NCI-H2029 (cell line): ENCODE measurements around the gene MRPL46.
"Not testable (repeated sequence)": the region's sequence is repeated elsewhere in the genome, so short reads cannot be mapped to it uniquely, and the experiment has no call there.

ENCODE experiments used
- DNase-seq: peaks from one replicate; lab custom pipeline; 2025; lab: John Stamatoyannopoulos, UW

MRPL46 gene

DNA sequence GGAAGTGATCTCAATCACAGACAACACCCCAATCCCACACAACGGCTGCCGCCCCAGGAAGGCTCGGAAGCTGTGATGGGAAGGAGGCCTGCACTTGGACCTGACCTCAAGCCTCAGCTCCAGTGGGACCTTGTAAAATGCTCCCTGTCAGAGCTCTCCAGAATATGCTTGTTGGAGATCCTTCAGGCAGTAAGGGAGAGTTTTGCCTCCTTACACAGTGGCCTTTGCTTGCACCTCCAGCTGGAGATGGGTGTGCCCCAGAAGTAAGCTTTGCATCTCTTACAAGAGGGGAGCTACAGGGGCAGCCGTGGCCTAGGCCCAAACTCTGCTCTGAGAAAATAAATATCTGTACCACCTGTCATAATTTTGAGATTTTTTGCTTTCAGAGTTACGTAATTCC, 10.7 kb upstream of the MRPL46 start:
- DNase-seq: no peak

DNA sequence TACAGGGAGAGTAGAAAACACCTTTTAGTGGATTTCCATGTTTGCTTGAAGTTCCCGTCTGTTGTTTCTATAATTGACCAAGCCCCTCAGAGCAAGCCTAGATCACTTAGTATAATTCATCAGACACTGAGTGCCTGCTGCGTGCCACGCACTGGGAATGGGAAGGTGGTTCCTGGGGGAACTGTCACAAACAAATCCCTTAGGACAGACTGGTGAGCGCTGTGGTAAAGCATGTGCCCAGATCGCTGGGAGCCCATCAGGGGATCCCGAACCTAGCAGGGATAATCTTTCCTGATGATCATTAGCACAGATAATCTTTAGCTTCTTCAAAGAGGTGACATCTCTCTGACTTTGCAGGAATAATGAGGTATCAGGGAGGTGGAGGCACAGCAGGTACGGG, 9.9 kb upstream of the MRPL46 start:
- no peak for DNase-seq

DNA sequence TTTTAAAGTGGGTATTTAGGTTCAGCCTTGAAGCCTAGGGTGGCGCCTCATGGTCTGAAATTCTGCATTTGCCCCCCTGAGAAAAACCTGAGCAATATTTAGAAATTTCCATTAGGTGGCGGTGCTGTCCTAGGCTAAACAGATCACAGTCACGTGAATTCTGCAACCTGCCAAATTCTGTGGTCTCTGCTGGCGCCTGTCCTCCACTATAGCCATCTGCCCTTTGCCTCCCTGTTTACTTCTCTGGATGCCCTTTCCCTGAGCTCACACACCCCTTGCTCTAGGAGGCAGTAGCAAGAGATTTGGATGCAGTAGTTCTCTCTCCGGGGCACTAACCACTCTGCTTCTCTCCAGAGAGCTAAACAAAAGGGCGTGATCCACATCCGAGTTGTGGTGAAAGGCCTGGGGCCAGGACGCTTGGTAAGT, 9.5 kb upstream of the MRPL46 start:
- peak; percentile 7 for DNase-seq

- DNase-seq: not testable (repeated sequence)
These were observed 6.6 kb upstream of the MRPL46 start for GRCh38 chr15:88473661-88474293.

DNA sequence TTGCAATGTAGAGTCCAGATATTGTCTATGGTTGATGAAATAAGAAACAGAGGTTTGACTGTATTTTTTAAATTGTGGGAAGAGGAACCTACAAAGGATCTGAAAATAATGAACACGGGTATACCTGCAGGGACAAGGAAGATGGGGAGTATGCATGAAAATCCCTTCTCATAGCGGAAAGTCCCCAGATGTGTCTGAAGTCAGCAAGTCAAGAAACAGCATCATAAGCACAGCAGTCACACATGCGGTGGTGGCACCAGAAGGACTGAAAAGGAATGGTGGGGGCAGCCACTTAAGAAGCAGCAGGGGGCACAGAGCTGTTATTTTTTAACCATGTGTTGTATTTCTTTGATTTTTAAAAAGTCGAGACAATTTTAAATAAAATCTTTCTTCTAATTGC, 5.0 kb upstream of the MRPL46 start:
- DNase-seq: no peak

- DNase-seq: no peak
These were observed 3.6 kb upstream of the MRPL46 start for GRCh38 chr15:88470625-88471372.

DNA sequence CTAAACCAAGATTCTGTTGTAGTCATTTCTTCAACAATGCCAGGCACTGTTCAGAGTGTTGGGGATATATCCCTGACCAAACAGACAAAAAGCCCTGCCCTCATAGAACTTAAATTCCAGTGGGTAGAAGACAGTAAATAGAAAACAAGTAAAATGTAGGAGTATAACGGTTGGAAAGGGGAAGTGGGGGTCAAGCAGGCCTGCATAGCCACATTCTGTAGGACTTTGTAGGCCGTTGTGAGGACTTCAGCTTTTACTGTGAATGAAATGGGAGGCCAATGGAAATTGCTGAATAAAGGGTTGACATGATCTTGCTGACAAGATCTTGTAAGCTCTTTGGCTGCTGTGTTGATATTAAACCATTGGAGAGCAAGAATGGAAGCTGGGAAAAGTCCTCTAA, 2.1 kb upstream of the MRPL46 start:
- DNase-seq: no peak

DNA sequence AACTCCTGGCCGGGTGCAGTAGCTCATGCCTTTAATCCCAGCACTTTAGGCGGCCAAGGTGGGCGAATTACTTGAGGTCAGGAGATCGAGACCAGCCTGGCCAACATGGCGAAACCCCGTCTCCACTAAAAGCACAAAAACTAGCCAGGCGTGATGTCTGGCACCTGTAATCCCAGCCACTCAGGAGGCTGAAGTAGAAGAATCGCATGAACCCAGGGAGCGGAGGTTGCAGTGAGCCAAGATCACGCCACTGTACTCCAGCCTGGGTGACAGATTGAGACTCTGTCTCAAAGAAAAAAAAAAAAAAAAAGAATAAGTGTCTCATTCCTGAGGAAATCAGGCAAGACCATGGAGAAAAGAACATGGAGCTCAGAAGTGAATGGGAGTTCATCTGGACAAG, 1.5 kb upstream of the MRPL46 start:
- not testable (repeated sequence) for DNase-seq

DNA sequence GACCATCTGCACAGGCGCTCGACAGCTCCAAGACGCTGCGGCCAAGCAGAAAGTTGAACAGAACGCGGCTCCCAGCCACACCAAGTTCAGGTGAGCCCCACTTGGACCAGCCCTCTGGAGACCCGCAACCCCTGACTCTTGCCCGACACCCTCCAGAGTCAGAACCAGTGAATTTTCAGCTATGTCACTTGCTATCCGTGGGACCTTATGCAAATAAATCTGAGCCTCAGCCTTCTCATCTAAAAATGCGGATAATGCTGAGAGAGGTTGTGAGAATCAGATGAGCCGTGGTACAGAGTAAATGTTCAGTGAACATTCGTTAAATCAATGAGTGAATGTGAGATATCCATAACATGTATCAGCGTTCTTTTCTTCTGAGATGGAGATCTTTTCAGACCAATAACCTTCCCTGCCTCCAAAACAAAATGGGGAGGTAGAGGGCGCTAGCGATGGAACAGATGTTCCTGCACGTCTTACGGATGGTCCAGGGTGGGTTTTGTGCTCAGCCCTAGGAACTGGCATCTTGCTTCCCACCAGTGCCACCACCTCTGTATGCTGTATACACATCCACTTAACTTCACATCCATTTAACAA, 844 bp upstream of the MRPL46 start:
- no peak for DNase-seq

GRCh38 chr15:88465633-88466224, 1.5 kb downstream of the MRPL46 start:
- DNase-seq: no peak

DNA sequence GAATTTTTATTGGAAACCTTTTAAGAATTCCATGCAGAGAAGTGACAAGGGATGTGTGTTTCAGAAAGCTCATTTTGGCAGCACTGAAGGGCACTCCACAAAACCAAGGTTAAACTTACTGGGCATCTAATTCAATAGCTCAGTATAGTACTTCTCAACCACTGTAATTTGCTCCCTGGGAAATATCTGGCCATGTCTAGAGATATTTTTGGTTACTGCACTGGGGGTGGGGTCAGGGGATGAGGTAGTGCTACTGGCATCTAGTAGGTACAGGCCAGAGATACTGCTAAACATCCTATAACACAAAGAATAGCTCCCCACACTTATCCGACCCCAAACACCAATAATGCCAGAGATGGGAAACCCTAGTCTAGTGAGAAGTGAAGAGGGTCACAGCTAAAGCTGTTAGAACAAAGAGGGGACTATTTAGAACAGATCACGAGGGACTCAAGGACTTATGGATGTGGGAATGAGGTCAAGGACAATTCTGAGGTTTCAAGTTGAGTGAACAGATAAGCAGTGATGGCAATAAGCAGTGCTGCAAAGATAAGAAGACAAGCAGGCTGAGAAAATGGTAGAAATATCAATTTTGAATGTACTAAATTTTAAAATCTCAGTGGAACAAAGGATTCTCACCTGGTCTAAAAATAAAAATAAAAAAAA, 3.2 kb downstream of the MRPL46 start:
- no peak for DNase-seq

- no peak for DNase-seq
These were observed 10.5 kb downstream of the MRPL46 start for GRCh38 chr15:88456733-88457132.

GRCh38 chr15:88454867-88455810, 12.0 kb downstream of the MRPL46 start:
- DNase-seq: peak; percentile 30

DNA sequence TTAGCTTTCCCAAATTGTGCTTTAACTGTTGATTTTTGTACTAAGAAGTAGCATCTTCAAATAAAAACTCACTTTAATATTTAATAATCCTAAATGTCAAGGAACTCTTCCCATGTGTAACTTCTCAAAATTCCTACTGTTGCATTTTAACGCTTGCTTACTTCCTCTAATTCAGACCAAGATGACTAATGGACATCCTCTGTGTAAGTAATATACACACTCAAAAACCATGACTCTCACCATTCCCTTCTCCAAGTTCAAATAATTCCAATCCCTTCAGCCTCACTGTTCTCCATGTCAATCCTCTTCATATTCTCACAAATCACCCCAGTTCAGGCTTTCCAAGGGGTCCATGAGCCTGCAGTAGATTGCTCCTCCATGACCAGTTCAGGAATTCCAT, 13.0 kb downstream of the MRPL46 start:
- no peak for DNase-seq

- DNase-seq: no peak
These were observed 13.5 kb downstream of the MRPL46 start for GRCh38 chr15:88453651-88454050.

- no peak for DNase-seq
These were observed 16.9 kb downstream of the MRPL46 start for GRCh38 chr15:88450125-88450798.

DNA sequence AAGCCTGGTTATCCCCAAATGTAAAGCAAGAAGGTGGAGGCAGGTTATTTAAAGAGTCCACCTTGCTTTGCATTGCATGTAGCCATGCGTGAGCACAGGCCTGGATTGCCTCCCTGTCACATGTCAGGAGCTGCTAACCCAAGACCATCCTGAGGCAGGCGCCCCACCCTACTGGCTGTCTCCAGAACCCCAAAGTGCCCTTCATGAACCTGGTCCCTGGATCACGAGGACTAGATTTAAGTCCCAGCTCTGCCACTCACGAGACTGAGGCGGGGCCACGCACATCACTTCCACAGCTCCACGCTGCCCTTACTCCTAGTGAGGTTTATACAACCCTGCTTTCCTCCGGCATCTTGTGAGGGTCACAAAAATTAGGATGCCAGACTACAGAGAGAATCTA, 17.6 kb downstream of the MRPL46 start:
- DNase-seq: no peak

DNA sequence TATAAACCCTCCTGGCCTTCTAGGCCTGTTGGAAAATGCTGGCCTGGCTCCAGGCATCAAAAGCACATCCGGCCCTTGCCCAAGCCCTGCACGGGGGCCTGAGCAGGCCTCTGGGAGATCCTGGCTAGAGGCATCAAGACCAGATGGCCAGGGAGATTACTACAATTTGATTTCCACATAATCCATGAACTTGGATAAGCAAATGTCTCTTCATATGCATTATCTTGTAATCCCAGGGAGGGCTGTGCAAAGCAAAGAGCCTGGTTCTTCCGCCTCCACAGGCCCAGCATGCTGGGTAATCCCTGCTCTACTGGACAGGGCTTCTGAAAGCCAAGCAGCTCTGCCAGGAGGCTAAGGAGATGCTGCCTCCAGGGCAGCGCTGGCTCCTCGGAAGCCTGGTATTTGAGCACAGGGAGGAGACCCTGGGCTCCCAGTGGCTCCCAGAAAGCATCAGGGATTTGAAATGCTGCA, 18.2 kb downstream of the MRPL46 start:
- DNase-seq: no peak

GRCh38 chr15:88447741-88448140, 19.4 kb downstream of the MRPL46 start:
- DNase-seq: no peak

DNA sequence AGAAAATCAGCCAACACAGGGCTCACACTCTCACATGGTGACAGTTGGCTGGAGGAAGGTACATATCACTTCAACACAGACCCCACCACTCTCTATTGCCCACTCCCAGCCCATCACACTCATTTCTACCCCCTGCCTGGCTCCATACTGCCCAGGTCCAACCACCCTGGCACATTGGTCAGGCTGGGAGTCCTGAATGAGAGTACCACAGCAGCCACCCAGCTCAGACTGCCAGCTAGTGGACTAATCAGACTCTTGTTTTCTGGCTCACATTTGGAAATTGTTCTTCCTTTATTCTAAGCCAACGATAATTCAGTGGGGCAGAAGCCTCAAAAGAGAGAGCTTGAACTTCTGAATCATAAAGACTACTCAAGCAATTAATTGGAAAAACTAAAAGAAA, 20.0 kb downstream of the MRPL46 start:
- no peak for DNase-seq
